ENCODE data around the gene HIF3A. TPM values are rescaled to one million over a fixed set of nuclear protein-coding genes. Genes with fewer than 3 reads are reported as not detected.
A peak's percentile ranks its signal among the peaks of the same experiment; 100 is the strongest.

The HIF3A gene
- total and polyA plus RNA-seq, 9 of the 15 experiments (the other 6 are each of a cell fraction or from before 2014, with no cell fraction given), result 0.29 TPM; not detected in 8

- BruUV-seq (replicated peaks), result no TSS peak
- FAIRE-seq, result no peak
- in situ Hi-C loops (cut with MboI), result no loop called here
Measured at GRCh38 chr19:46299004-46299509, 2.2 kb downstream of the HIF3A start.

More at GRCh38 chr19:46299004-46299509, 2.2 kb downstream of the HIF3A start:
- ChIA-PET CTCF (ENCODE audit: low intra/inter-chr PET ratio) (no interaction called here), POLR2A (interaction anchor here (1.1 to 1.2 kb wide), 2 partner anchors 17 to 19 kb away, joined by 3 to 5 read pairs; no protein-coding TSS in a partner anchor)
- Histone ChIP-seq H2AFZ (ENCODE audit: low read depth, low read length) (no peak overlapping the region), H3K36me3 (ENCODE audit: control insufficient read depth, insufficient read depth, low read length) (no peaks in the 10 kb centered on the region), H4K20me1 (replicated peaks; ENCODE audit: control insufficient read depth, insufficient read depth, low read length) (no peaks in the 10 kb centered on the region), H3K4me1 (replicated peaks in 1 of 2; ENCODE audit: control insufficient read depth in 2 of 2, insufficient read depth in 2 of 2, low read length in 2 of 2) (peaks cover 0 to 32% of the 10 kb centered on the region in 2 experiments; a peak in 2 of 5 replicates), H3K4me2 (ENCODE audit: insufficient read depth, low read length) (no peak overlapping the region), H3K4me3 (no peak overlapping the region), H3K9ac (ENCODE audit: insufficient read depth in 1 of 2, low read depth in 2 of 2, low read length in 2 of 2) (peak overlapping the region in 1 of 2 experiments; percentile 35; a peak in 1 of 4 replicates), H3K79me2 (ENCODE audit: control insufficient read depth, insufficient read depth, low read length) (no peaks in the 10 kb centered on the region), H3K27ac (ENCODE audit: extremely low read depth, low read depth, low read length) (no peak overlapping the region), H3K9me3 (replicated peaks; ENCODE audit: control insufficient read depth, insufficient read depth, low read depth, low read length) (no peaks in the 10 kb centered on the region), H3K27me3 (ENCODE audit: control insufficient read depth in 2 of 2, insufficient read depth in 2 of 2, low read length in 2 of 2) (peaks cover 0 to 3% of the 10 kb centered on the region in 2 experiments; a peak in 2 of 5 replicates), H3K9me1 (ENCODE audit: control insufficient read depth, insufficient read depth, low read length) (no peaks in the 10 kb centered on the region)
- intact Hi-C loops (cut with micrococcal nuclease), result no loop called here
- DNase-seq (ENCODE audit: extremely low read depth in 1 of 4, low spot score in 3 of 4) (peak in 1 of 4 experiments; percentile 7), ATAC-seq (no peak)
- TF ChIP-seq ZNF766 (CRISPR knock-in tag; conservative IDR thresholded peaks at IDR 0.05) (no peak), TRIM24 (IDR thresholded peaks at IDR 0.05) (no peak), PTTG1 (tag; IDR thresholded peaks at IDR 0.05; ENCODE audit: low read depth) (no peak), ZSCAN32 (CRISPR knock-in tag; IDR thresholded peaks at IDR 0.05) (no peak), NKRF (IDR thresholded peaks at IDR 0.05; ENCODE audit: borderline replicate concordance) (no peak), EWSR1 (IDR thresholded peaks at IDR 0.05; ENCODE audit: borderline replicate concordance, low read depth, partially characterized antibody) (no peak), NFIC (IDR thresholded peaks at IDR 0.05) (peak; percentile 82), VEZF1 (CRISPR knock-in tag; IDR thresholded peaks at IDR 0.05) (peak; percentile 62; the same call in 1 of the 2 replicates), HMGN3 (IDR thresholded peaks at IDR 0.05; ENCODE audit: borderline replicate concordance, extremely low read depth, insufficient read length, low read depth, low read length) (no peak)
- 43% methylated on average over 6 of the region's 11 CpGs for WGBS (ENCODE audit: insufficient coverage, low coverage, missing lambda C conversion rate)
